Measurements from ENCODE around the gene BCLAF3. TPM values are rescaled to one million over a fixed set of nuclear protein-coding genes. Genes with fewer than 3 reads are reported as not detected.

The BCLAF3 gene
- total RNA-seq, 1 experiment from 2014 or later = 5.3 TPM

- no peaks in the 10 kb centered on the region for H4K20me1 ChIP-seq (ENCODE audit: insufficient read depth)
- H3K27me3 ChIP-seq (ENCODE audit: insufficient read depth, low read length) = no peaks in the 10 kb centered on the region
- CTCF ChIA-PET = no interaction called here
- no peaks in the 10 kb centered on the region for H3K9me3 ChIP-seq (ENCODE audit: control insufficient read depth in 1 of 2, insufficient read depth in 1 of 2, low read depth in 1 of 2, low read length in 2 of 2)
- H3K4me2 ChIP-seq (ENCODE audit: low read length) = no peak overlapping the region
- no peaks in the 10 kb centered on the region for H3K4me1 ChIP-seq (ENCODE audit: control insufficient read depth in 1 of 2, insufficient read depth in 2 of 2, low read length in 2 of 2)
- DNase-seq (ENCODE audit: low read depth, low spot score) = no peak
- H3K27ac ChIP-seq (ENCODE audit: low read depth, low read length) = no peak overlapping the region
- no peak for TF ChIP-seq CBX3 (IDR thresholded peaks at IDR 0.05; ENCODE audit: low read depth)
- no peak for TF ChIP-seq SP1 (IDR thresholded peaks at IDR 0.05; ENCODE audit: low read depth)
- TF ChIP-seq YY1 (IDR thresholded peaks at IDR 0.05; ENCODE audit: extremely low read depth, insufficient replicate concordance, low read depth, low read length) = no peak
- TF ChIP-seq EZH2 (IDR thresholded peaks at IDR 0.05) = no peak
- no peak for TF ChIP-seq SRF (IDR thresholded peaks at IDR 0.05; ENCODE audit: low read depth)
- TF ChIP-seq EZH2phosphoT487 (IDR thresholded peaks at IDR 0.05; ENCODE audit: borderline replicate concordance) = no peak
- TF ChIP-seq ATF3 (IDR thresholded peaks at IDR 0.05) = no peak
- no peak for TF ChIP-seq CEBPB (IDR thresholded peaks at IDR 0.05; ENCODE audit: low read depth)
- TF ChIP-seq ELF1 (IDR thresholded peaks at IDR 0.05; ENCODE audit: borderline replicate concordance, low read depth) = no peak
- TF ChIP-seq RAD21 (IDR thresholded peaks at IDR 0.05; ENCODE audit: low read depth) = no peak
- TF ChIP-seq ZFX (IDR thresholded peaks at IDR 0.05) = no peak
- no peak for TF ChIP-seq POLR2AphosphoS5 (IDR thresholded peaks at IDR 0.05; ENCODE audit: low read depth, low read length)
- no peak for TF ChIP-seq MAX (IDR thresholded peaks at IDR 0.05)
- no peak for TF ChIP-seq REST (IDR thresholded peaks at IDR 0.05; ENCODE audit: low read depth)
- no peak for TF ChIP-seq ZNF274 (IDR thresholded peaks at IDR 0.05; ENCODE audit: low read depth, low read length)
- H3K4me3 ChIP-seq (replicated peaks in 1 of 2; ENCODE audit: low read depth in 1 of 2, low read length in 2 of 2) = no peak overlapping the region
- no peaks in the 10 kb centered on the region for H3K79me2 ChIP-seq (ENCODE audit: insufficient read depth, low read length)
- no peak for ATAC-seq
- RAD21 ChIA-PET (ENCODE audit: low non-redundant PET in 1 of 2, low total read pairs in 2 of 2, uncharacterized antibody in 2 of 2, unreplicated experiment in 2 of 2) = no interaction called here
- H3K9me2 ChIP-seq (ENCODE audit: insufficient read depth) = no peaks in the 10 kb centered on the region
- BruUV-seq (replicated peaks) = no TSS peak
- no peak overlapping the region for H3K9ac ChIP-seq (ENCODE audit: low read length)
- POLR2A ChIA-PET = no interaction called here
- H3K36me3 ChIP-seq (ENCODE audit: control insufficient read depth in 1 of 2, insufficient read depth in 2 of 2, low read length in 2 of 2) = no peaks in the 10 kb centered on the region
- intact Hi-C loops (cut with micrococcal nuclease) = no loop called here
- H2AFZ ChIP-seq (ENCODE audit: low read depth, low read length, poor library complexity, severe bottlenecking) = no peak overlapping the region
Measured at GRCh38 chrX:20015422-20015821, 24.6 kb upstream of the BCLAF3 start.
